ENCODE measurements around the gene PIEZO1. TPM values are rescaled to one million over a fixed set of nuclear protein-coding genes. Genes with fewer than 3 reads are reported as not detected.
A peak's percentile ranks its signal among the peaks of the same experiment; 100 is the strongest.

PIEZO1 gene
- total and polyA plus RNA-seq, 2 experiments from 2014 or later: 30.4 to 70.1 TPM

DNA sequence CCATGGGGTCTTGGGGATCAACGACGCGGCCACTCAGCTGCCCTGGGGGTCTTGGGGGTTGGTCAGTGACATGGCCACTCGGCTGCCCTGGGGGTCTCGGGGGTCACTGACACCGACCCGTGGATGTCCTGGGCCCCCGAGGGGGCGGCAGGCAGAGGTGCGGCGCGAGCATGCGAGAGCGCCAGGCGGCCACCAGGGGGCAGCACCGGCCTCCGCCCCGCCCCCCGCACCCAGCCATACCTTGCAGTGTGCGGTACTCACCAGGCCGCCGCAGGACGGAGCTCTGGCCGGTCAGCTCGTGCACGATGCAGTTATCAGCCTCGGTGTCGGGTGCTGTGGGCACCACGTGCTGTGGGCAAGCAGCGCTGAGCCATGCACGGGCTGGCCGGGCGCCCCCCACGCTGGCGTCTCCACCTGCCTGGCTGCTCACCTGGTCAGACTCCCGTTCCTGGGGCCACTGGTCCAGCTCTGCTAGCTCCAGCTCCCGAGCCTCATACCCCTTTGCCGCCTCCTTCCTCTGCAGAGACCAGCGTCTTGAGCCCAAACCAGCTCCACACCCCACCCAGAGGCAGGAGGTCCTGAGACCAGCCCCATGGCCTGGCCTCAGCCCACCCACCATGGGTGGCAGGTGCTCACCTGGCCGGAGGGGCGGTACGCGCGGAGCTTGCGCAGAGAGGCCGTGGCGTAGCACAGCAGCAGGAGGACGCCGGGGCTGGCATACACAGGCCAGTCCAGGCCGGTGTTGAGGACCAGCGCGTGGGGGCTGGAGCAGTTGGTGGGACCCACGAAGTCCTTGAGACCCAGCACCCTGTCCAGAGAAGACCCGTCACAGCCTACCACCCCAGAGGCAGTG, 47.5 kb downstream of the PIEZO1 start:
- Histone ChIP-seq H4K20me1 (replicated peaks; ENCODE audit: insufficient read depth) (no peaks in the 10 kb centered on the region), H3K9me2 (ENCODE audit: insufficient read depth) (no peaks in the 10 kb centered on the region), H3F3A (replicated peaks; ENCODE audit: low read depth) (no peaks in the 10 kb centered on the region), H2AFZ (0 out of 2 replicates have a peak overlapping the region, but pooled peaks have one; percentile 56), H3K27ac (ENCODE audit: low read depth) (no peak overlapping the region), H3K4me2 (no peak overlapping the region), H3K27me3 (ENCODE audit: insufficient read depth) (no peaks in the 10 kb centered on the region), H3K36me3 (ENCODE audit: insufficient read depth) (no peaks in the 10 kb centered on the region; the same call in 1 of the 2 replicates), H3K4me3 (no peak overlapping the region), H3K79me2 (replicated peaks; ENCODE audit: insufficient read depth) (no peaks in the 10 kb centered on the region), H3K4me1 (ENCODE audit: insufficient read depth) (no peaks in the 10 kb centered on the region)
- Mint-ChIP-seq H3K27me3 (ENCODE audit: insufficient read depth, low read depth, poor library complexity) (peaks cover 5% of the 10 kb centered on the region), H3K27ac (no peak overlapping the region), H3K4me1 (no peaks in the 10 kb centered on the region), H3K4me3 (no peak overlapping the region), H3K36me3 (ENCODE audit: low read depth) (no peaks in the 10 kb centered on the region), H3K9me3 (no peaks in the 10 kb centered on the region)
- peak; percentile 59 for TF ChIP-seq CREB1 (CRISPR knock-in tag; IDR thresholded peaks at IDR 0.05; ENCODE audit: low read depth)
- TF ChIP-seq EZH2phosphoT487 (IDR thresholded peaks at IDR 0.05; ENCODE audit: unreplicated experiment): no peak
- peak; percentile 71 to 94 for TF ChIP-seq CTCF (conservative IDR thresholded peaks at IDR 0.05; ENCODE audit: low read depth in 2 of 2)
- peak; percentile 34; the same call in 1 of the 2 replicates for TF ChIP-seq POLR2AphosphoS5 (IDR thresholded peaks at IDR 0.05; ENCODE audit: low read depth)
- ATAC-seq (peak; percentile 93), DNase-seq (ENCODE audit: low spot score) (peak; percentile 77)

- ATAC-seq (no peak), DNase-seq (ENCODE audit: low spot score) (no peak)
- Histone ChIP-seq H3K4me1 (ENCODE audit: insufficient read depth) (no peaks in the 10 kb centered on the region), H3K36me3 (ENCODE audit: insufficient read depth) (no peaks in the 10 kb centered on the region; the same call in 1 of the 2 replicates), H3K79me2 (replicated peaks; ENCODE audit: insufficient read depth) (no peaks in the 10 kb centered on the region), H3K9me2 (ENCODE audit: insufficient read depth) (no peaks in the 10 kb centered on the region), H3K4me3 (no peak overlapping the region), H2AFZ (no peak overlapping the region), H3K27ac (ENCODE audit: low read depth) (no peak overlapping the region), H3F3A (replicated peaks; ENCODE audit: low read depth) (no peaks in the 10 kb centered on the region), H3K27me3 (ENCODE audit: insufficient read depth) (no peaks in the 10 kb centered on the region), H3K4me2 (no peak overlapping the region), H4K20me1 (replicated peaks; ENCODE audit: insufficient read depth) (no peaks in the 10 kb centered on the region)
- Mint-ChIP-seq H3K36me3 (ENCODE audit: low read depth) (no peaks in the 10 kb centered on the region), H3K4me3 (no peak overlapping the region), H3K27ac (no peak overlapping the region), H3K9me3 (no peaks in the 10 kb centered on the region), H3K27me3 (ENCODE audit: insufficient read depth, low read depth, poor library complexity) (peaks cover 7% of the 10 kb centered on the region), H3K4me1 (no peaks in the 10 kb centered on the region)
- TF ChIP-seq, protein P1, sequence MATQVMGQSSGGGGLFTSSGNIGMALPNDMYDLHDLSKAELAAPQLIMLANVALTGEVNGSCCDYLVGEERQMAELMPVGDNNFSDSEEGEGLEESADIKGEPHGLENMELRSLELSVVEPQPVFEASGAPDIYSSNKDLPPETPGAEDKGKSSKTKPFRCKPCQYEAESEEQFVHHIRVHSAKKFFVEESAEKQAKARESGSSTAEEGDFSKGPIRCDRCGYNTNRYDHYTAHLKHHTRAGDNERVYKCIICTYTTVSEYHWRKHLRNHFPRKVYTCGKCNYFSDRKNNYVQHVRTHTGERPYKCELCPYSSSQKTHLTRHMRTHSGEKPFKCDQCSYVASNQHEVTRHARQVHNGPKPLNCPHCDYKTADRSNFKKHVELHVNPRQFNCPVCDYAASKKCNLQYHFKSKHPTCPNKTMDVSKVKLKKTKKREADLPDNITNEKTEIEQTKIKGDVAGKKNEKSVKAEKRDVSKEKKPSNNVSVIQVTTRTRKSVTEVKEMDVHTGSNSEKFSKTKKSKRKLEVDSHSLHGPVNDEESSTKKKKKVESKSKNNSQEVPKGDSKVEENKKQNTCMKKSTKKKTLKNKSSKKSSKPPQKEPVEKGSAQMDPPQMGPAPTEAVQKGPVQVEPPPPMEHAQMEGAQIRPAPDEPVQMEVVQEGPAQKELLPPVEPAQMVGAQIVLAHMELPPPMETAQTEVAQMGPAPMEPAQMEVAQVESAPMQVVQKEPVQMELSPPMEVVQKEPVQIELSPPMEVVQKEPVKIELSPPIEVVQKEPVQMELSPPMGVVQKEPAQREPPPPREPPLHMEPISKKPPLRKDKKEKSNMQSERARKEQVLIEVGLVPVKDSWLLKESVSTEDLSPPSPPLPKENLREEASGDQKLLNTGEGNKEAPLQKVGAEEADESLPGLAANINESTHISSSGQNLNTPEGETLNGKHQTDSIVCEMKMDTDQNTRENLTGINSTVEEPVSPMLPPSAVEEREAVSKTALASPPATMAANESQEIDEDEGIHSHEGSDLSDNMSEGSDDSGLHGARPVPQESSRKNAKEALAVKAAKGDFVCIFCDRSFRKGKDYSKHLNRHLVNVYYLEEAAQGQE (IDR thresholded peaks at IDR 0.05; ENCODE audit: unreplicated experiment): no peak
- no peak for TF ChIP-seq ZNF114 (CRISPR knock-in tag; IDR thresholded peaks at IDR 0.05)
Observed at GRCh38 chr16:88736496-88736895, 48.5 kb downstream of the PIEZO1 start.

Data from GM23338 (cell line).